ENCODE results near the gene TRIM17. TPM values are rescaled to one million over a fixed set of nuclear protein-coding genes. Genes with fewer than 3 reads are reported as not detected.

The TRIM17 gene
- polyA plus RNA-seq, 1 of the 3 experiments (the other 2 are of a cell fraction) = 1.6 TPM

DNA sequence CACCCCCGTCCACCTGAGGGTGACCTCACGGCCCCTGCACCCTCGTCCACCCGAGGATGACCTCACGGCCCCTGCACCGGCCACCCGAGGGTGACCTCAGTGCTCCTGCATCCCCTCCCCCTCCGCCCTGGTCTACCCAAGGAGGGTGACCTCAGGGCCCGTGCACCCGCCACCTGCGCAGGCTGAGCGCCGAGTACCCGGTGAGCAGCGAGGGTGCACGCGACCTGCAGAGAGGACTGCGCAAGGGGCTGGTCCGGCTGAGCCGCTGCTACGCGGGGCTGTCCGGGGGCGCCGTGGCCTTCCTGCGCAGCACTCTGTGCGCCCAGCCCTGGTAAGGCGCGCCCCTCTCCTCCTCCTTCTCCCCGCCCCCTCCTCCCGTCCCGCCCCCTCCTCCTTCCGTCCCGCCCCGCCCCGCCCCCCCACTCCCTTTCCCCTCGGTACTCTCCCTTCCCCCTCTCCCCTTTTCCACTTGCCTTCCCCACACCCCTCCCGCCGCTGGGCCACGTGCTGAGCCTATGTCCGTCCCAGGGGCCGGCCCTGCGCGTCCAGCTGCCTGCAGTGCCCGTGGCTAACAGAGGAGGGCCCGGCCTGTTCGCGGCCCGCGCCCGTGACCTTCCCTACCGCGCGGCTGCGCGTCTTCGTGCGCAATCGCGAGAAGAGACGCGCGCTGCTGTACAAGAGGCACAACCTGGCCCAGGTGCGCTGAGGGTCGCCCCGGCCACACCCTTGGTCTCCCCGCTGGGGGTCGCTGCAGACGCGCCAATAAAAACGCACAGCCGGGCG is 38.4 kb downstream of the TRIM17 start:
- TF ChIP-seq, protein P1, sequence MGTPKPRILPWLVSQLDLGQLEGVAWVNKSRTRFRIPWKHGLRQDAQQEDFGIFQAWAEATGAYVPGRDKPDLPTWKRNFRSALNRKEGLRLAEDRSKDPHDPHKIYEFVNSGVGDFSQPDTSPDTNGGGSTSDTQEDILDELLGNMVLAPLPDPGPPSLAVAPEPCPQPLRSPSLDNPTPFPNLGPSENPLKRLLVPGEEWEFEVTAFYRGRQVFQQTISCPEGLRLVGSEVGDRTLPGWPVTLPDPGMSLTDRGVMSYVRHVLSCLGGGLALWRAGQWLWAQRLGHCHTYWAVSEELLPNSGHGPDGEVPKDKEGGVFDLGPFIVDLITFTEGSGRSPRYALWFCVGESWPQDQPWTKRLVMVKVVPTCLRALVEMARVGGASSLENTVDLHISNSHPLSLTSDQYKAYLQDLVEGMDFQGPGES (IDR thresholded peaks at IDR 0.05; ENCODE audit: low read depth, low read length) = no peak
- peak; percentile 59 for TF ChIP-seq RAD21 (IDR thresholded peaks at IDR 0.05; ENCODE audit: low read length)
- TF ChIP-seq, protein P2, sequence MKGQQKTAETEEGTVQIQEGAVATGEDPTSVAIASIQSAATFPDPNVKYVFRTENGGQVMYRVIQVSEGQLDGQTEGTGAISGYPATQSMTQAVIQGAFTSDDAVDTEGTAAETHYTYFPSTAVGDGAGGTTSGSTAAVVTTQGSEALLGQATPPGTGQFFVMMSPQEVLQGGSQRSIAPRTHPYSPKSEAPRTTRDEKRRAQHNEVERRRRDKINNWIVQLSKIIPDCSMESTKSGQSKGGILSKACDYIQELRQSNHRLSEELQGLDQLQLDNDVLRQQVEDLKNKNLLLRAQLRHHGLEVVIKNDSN (IDR thresholded peaks at IDR 0.05; ENCODE audit: borderline replicate concordance, low read depth) = peak; percentile 61; the same call in 1 of the 2 replicates
- TF ChIP-seq SMC3 (IDR thresholded peaks at IDR 0.05; ENCODE audit: low read depth, low read length) = no peak; the same call in 1 of the 2 replicates
- TF ChIP-seq, protein P3, sequence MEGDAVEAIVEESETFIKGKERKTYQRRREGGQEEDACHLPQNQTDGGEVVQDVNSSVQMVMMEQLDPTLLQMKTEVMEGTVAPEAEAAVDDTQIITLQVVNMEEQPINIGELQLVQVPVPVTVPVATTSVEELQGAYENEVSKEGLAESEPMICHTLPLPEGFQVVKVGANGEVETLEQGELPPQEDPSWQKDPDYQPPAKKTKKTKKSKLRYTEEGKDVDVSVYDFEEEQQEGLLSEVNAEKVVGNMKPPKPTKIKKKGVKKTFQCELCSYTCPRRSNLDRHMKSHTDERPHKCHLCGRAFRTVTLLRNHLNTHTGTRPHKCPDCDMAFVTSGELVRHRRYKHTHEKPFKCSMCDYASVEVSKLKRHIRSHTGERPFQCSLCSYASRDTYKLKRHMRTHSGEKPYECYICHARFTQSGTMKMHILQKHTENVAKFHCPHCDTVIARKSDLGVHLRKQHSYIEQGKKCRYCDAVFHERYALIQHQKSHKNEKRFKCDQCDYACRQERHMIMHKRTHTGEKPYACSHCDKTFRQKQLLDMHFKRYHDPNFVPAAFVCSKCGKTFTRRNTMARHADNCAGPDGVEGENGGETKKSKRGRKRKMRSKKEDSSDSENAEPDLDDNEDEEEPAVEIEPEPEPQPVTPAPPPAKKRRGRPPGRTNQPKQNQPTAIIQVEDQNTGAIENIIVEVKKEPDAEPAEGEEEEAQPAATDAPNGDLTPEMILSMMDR (IDR thresholded peaks at IDR 0.05) = peak; percentile 66
- TF ChIP-seq TAF1 (IDR thresholded peaks at IDR 0.05; ENCODE audit: borderline replicate concordance, low read depth, low read length) = 0 out of 2 replicates have a peak, but pooled peaks have one; percentile 8
- no peak for TF ChIP-seq YY1 (IDR thresholded peaks at IDR 0.05; ENCODE audit: low read depth)
- peak; percentile 58 for TF ChIP-seq NRF1 (IDR thresholded peaks at IDR 0.05; ENCODE audit: low read depth, low read length)
- peak; percentile 96 for TF ChIP-seq CHD2 (IDR thresholded peaks at IDR 0.05; ENCODE audit: low read length, partially characterized antibody)
- TF ChIP-seq JUND (IDR thresholded peaks at IDR 0.05) = no peak
- TF ChIP-seq, protein P4, sequence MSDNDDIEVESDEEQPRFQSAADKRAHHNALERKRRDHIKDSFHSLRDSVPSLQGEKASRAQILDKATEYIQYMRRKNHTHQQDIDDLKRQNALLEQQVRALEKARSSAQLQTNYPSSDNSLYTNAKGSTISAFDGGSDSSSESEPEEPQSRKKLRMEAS (IDR thresholded peaks at IDR 0.05; ENCODE audit: low read depth) = peak; percentile 70
- TF ChIP-seq, protein P5, sequence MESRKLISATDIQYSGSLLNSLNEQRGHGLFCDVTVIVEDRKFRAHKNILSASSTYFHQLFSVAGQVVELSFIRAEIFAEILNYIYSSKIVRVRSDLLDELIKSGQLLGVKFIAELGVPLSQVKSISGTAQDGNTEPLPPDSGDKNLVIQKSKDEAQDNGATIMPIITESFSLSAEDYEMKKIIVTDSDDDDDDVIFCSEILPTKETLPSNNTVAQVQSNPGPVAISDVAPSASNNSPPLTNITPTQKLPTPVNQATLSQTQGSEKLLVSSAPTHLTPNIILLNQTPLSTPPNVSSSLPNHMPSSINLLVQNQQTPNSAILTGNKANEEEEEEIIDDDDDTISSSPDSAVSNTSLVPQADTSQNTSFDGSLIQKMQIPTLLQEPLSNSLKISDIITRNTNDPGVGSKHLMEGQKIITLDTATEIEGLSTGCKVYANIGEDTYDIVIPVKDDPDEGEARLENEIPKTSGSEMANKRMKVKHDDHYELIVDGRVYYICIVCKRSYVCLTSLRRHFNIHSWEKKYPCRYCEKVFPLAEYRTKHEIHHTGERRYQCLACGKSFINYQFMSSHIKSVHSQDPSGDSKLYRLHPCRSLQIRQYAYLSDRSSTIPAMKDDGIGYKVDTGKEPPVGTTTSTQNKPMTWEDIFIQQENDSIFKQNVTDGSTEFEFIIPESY (IDR thresholded peaks at IDR 0.05; ENCODE audit: borderline replicate concordance, low read depth) = peak; percentile 63; the same call in 1 of the 2 replicates
- TF ChIP-seq MXI1 (IDR thresholded peaks at IDR 0.05; ENCODE audit: low read depth, low read length) = peak; percentile 81
- H3K79me2 ChIP-seq (ENCODE audit: insufficient read depth) = no peaks in the 10 kb centered on the region
- peak overlapping the region; percentile 56 to 69 for H3K4me3 ChIP-seq (ENCODE audit: low read depth in 2 of 2, low read length in 1 of 2)
- H3K4me2 ChIP-seq = peak overlapping the region; percentile 87
- H3K27ac ChIP-seq (ENCODE audit: low read depth in 2 of 2, low read length in 1 of 2) = peak overlapping the region in 1 of 2 experiments; percentile 3; a peak in 1 of 4 replicates
- no peaks in the 10 kb centered on the region for H3K36me3 ChIP-seq (replicated peaks in 1 of 2; ENCODE audit: control insufficient read depth in 1 of 2, insufficient read depth in 2 of 2, low read length in 1 of 2)
- DNase-seq = peak; percentile 96
- H3K9me2 ChIP-seq = no peaks in the 10 kb centered on the region
- no peaks in the 10 kb centered on the region for H4K20me1 ChIP-seq (ENCODE audit: insufficient read depth)
- H3K27me3 ChIP-seq (ENCODE audit: insufficient read depth) = no peaks in the 10 kb centered on the region
- no peaks in the 10 kb centered on the region for H3K9me3 ChIP-seq
- H3K4me1 ChIP-seq (ENCODE audit: control insufficient read depth in 1 of 2, insufficient read depth in 2 of 2, low read depth in 1 of 2, low read length in 1 of 2) = peaks cover 7 to 14% of the 10 kb centered on the region in 2 experiments; a peak in 2 of 4 replicates
- 3% methylated on average over 23 of the region's 73 CpGs for WGBS (ENCODE audit: low lambda C conversion rate)
- H2AFZ ChIP-seq (ENCODE audit: low read depth) = peak overlapping the region; percentile 93
- CTCF ChIA-PET = interaction anchor here (0.6 to 2.9 kb wide), 6 partner anchors 12 to 252 kb away, joined by 3 to 20 read pairs (median 4); a partner anchor contains a TSS
- POLR2A ChIA-PET = interaction anchor here (1.0 kb wide), 1 partner anchor 79 kb away, joined by 3 read pairs; a partner anchor contains a TSS
- peak overlapping the region; percentile 53 for H3K9ac ChIP-seq
- H3F3A ChIP-seq (replicated peaks; ENCODE audit: insufficient read depth) = no peaks in the 10 kb centered on the region
